ENCODE measurements around the gene APIP.

Gene APIP

DNA sequence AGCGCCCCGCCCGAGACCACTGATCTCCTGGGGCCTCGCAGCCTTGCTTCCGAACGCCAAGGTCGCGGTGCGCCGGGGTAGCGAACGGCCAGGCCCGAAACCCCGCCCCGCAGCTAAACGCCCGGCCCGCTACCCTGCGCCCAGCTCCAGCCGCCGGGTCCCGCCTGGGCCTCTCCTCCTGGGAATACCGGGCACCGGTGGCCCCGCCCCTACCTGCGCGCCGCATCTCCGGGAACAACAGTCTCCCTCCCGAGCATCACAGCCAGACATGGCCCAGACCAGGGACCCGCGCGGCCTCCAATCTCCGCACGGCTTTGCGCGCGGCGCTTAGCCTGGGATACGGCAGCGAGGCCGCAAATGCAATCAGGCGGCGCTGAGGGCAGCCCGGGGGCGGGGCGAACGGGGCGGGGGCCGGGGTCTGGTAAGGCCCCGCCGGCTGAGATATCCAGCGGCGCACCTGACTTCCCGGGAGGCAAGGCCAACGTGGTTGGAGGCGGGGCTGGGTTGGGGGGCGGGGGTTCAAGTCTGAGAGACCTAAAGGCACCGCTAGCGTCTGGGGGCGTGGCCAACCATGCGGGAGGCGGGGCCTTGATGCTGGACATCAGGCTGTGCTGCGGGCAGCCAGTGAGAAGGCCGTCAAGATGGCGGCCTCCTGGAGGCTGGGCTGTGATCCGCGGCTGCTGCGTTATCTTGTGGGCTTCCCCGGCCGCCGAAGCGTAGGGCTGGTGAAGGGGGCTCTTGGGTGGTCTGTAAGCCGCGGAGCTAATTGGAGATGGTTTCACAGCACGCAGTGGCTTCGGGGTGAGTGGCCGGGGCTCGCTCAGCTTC is at the start of gene APIP, which contains the start of gene PDHX:
APIP (minus strand) TSS at position 365 of the 828 bp plus-strand sequence; CDS start at position 270, 95 bp downstream.
PDHX (plus strand) TSS at position 604 of the 828 bp plus-strand sequence; CDS start at position 642, 38 bp downstream.
- peak; percentile 86 to 97 for DNase-seq

- no peak for DNase-seq
Measured at GRCh38 chr11:34964610-34965331, 48.6 kb upstream of the APIP start.

- DNase-seq: no peak
Measured at GRCh38 chr11:34963351-34963750, 47.2 kb upstream of the APIP start.

GRCh38 chr11:34962034-34962433 is 45.9 kb upstream of the APIP start:
- no peak for DNase-seq

DNA sequence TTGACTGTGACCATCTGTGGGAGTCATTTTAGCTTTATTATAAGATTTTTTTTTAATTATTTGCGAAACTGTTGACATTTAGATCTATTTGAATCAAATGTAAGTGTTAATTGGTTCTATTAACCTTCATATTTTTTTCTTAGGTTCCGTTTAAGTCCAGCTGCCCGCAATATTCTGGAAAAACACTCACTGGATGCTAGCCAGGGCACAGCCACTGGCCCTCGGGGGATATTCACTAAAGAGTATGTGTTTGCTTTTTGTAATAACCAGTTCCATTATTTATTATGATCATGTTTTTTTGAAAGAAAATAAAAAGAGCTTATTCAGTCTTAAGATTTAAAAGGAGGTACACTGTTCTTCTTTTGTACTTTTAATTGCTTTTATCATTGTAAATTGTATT is 44.1 kb upstream of the APIP start:
- no peak for DNase-seq

- no peak for DNase-seq
Measured at GRCh38 chr11:34959770-34960169, 43.6 kb upstream of the APIP start.

DNA sequence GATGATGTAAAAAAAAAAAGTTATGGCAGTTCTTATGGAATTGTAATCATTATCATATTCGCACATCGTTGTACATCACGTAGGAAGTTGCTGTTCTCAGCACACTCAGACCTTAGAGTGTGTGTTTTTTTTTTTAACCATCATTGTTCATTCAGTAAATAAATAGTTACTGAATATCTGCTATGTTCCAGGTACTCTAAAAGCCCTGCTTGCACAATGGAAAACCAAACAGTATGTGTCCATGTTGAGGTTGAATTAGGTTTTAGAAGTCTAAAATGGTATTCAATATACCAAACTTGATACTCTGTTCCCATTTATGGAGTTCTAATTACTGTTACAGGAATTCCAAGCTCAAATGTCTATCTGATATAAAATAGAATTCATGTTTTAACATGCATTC is 41.4 kb upstream of the APIP start:
- DNase-seq: no peak

DNA sequence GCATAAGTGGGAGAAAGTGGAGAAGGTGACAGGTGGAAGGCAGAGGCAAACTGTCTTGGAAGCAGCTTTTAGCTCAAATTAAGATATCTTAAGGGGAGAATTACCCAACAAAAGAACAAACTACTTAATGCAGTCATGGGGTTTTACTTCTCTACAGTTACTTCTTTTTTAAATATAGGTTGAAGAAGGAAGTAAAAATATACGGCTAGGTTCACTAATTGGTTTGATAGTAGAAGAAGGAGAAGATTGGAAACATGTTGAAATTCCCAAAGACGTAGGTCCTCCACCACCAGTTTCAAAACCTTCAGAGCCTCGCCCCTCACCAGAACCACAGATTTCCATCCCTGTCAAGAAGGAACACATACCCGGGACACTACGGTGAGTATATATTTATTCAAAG is 41.0 kb upstream of the APIP start:
- no peak for DNase-seq

GRCh38 chr11:34953955-34954354 is 37.8 kb upstream of the APIP start:
- DNase-seq: no peak

DNA sequence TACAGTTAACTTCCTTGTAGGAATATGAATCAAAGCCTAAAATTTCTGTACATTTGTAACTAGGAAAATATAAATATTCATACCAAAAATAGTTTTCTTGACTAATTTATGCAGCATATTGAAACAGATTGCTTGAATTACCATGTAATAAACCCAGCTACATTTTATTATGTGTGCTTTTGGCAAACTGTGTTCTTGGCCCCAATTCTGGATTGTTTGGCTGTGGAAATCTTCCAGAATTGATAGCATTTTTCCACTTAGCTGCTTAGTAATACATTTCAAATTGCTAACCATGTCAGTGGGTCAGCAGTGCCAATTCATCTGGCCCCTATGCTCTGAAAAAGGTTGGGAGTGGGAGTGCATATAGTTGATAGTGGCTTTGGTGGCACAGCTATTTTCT is 32.5 kb upstream of the APIP start:
- DNase-seq: no peak

DNA sequence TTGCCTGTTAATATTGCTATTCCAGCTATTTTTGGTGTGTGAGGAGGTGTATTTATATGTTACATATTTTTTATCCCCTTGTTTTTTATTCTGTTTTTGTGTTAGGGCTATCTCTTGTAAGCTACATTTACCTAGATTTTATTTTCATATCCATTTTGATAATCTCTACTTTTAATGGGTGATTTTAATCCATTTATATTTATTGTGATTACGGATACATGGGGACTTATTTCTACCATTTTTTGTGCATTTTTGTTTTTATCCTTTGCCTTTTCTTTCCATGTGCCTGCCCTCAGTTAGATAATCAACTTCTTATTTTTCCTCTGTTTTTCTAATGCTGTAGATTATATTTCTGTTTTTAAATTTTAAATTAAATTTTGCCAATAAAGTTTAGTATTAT is 28.5 kb upstream of the APIP start:
- no peak for DNase-seq

DNA sequence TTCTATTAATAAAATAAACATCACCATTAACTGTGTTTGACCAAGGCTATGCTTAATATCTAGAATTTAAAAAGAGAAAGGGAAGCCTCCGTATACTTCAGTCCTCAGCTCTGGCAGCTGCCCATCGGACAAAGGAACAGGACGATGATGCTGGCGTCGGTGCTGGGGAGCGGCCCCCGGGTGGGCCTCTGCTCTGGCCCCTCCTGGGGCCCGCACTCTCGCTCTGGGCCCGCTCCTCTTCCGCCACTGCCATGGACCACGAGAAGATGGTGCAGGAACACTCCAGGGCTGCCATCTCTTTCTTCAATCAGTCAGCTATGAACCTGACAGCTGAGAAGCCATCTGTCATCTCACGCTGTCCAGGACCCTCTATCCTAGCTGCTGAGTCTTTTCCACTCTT is 25.5 kb upstream of the APIP start:
- DNase-seq: peak in 1 of 2 experiments; percentile 25

DNA sequence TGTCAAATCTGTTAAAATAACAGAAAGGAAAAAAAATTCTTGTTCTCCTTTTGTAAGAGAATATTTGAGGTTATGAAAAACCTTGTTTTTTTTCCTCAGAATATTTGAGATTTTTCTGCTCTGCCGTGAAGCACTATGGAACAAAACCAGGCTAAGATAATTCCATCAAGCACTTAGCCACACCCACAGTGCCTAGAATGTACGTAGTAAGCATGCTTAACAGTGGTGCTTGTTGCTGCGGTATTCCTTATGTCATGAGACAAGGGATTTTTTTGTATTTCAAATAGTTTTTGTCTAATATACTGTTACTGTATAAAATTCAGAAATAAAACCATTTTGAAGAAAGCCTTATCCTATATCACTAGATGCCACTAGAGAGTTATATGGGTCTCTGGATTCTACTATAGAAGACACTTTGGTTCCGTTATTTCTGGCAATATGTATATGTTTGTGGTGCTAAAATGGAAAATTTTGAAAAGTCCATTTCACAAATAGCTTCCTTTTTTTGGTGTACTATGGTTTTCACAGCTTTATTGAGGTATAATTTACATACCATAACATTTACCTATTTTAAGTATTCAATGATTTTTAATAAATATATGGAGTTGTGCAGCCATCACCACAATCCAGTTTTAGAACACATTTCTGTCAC is 24.0 kb upstream of the APIP start:
- no peak for DNase-seq

GRCh38 chr11:34938611-34939010 is 22.4 kb upstream of the APIP start:
- peak in 1 of 2 experiments; percentile 47 for DNase-seq

DNA sequence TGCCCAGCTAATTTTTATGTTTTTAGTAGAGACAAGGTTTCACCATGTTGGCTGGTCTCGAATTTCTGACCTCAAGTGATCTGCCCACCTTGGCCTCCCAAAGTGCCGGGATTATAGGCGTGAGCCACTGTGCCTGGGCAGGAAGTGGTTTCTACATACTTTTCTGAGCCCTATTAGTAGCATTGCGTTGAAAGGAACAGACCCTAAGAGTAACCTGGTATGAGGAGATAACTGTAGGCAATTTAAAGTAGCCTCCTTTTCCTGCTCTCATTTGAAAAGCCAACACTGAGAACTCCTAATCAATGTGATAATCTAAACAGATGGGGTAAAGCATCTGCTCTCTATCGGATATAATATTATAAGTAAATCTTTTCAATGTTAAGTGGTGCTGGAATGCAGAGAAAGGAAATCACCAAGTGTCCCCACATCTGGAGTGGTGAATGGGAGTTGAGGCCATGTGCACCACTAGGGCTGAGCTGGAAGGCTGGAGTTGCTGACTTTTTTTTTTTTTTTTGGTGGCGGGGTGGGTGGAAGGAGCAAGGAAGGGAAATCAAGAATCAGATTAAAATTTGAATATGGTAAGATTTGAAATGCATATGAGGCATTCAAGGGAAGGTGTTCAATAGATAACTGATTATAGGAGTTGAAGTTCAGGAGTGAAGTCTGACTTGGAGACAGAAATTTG is 20.9 kb upstream of the APIP start:
- peak; percentile 35 to 89 for DNase-seq

- DNase-seq: no peak
Measured at GRCh38 chr11:34929794-34930763, 13.9 kb upstream of the APIP start.

DNA sequence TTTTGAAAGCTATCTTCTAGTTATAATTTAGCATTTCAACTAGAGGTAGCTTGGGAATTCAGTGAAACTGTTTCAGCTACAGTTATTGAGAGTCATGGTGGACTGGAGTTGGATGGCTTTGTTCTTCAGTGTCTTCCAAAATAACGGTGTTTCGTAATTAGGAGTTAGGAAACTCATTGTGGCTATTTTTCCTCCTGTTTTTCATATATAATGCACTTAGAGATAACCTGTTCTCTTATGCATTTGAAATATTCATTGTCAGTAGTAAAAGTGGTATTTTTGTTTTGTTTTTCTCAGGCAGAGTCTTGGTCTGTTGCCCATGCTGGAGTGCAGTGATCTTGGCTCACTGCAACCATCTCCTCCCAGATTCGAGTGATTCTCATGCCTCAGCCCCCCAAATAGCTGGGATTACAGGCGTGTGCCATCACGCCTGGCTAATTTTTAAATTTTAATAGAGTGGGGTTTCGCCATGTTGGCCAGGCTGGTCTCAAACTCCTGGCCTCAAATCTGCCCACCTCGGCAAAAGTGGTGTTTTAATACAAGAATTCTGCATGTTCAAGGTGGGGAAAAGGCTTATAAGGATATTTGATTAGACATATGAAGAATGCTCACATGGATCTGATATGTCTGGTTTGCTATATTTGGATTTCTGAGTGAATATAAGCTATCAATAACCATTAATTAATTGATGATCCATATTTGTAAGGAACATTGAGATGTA is 12.9 kb upstream of the APIP start:
- DNase-seq: no peak

DNA sequence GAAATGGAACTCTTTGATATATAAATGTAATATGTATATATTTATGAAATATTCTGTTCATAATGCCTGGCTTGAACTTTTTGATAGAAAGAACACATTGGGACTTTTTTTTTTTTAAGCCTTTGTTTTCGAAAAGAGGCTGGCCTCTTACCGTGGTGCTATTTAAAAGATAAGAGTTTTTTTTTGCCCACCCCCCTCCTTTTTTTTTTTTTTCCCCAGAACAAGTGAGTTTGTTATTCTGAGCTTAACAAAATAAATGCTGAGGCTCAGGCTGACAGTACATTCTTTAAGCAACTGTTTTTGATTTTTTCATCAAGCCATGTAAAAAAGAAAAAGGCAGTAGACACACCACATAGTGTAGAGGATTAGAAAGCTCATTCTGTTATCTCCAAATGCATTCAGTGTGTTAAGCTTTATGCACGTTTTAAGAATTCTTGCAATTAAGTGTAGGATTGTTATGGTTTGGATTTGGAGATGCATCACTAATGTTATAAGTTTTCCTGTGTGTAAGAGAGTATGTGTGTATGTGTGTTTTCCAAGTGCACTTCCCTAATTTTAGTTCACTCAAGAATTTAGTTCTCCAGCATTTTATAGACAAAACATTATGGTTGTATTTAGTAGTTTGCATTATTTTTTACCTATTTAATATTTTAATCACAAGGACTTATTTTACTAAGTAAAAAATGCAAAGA is 12.2 kb upstream of the APIP start:
- DNase-seq: no peak

DNA sequence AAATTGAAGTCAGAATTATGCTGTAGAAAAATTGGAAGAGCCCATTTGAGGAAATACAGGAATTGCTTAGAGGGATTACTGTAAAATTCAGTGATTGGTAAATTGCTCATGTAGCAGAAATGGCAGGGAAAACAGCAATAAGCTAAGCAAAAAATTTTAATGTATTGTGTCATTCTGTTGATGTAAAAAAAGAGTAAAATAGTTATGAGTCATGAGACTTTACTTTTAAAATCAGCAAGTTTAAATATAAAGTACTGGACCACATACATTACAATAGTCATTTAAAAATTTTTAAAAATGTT is 10.6 kb upstream of the APIP start:
- DNase-seq: no peak

DNA sequence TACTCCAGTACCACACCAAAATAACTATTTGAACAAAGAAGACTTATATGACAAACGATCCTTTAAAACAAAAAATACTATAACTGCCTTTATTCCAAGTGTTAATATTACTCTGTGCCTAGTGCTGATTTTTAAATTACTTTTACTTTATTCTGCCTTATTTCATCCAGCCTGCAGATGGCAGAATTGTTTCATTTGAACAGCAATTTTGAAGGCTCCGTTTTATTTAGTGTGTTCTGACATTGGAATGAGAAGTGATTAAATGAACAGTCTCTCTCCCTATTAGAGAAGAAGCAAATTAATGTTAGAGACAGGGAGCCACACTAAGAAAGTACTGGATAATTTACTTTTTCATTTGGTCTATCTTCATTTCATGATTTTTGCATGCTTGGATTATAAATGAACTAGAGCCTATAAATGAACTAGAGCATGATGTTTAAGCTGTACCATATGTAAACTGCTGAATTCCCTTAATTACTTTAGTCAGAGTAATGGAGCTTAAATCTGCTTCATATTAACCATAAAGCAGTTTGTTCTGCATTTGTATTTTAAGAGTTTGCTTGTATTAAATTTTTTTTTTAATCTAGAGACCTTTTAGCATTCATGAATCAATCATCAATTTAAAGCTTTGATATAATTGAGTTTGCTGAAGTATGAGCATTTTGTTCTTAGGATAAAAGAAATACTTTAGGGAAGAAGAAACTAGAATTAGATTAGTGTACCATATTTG is 10.1 kb upstream of the APIP start:
- DNase-seq: peak; percentile 8 to 55
